GM11168 (cell line): ENCODE measurements around the gene NF1.

Experiments
- in situ Hi-C: fragments of 300-500 bp; cut with MboI; formaldehyde crosslinking; loops from one replicate; pipeline ENCODE4 v1.12.0; 2022; ENCODE audit warnings: low sequenced_read_pairs; ENCODE audit not compliant: unreplicated experiment

NF1 gene

GRCh38 chr17:31094600-31095235, at the start of gene NF1:
Gene NF1 (plus strand): TSS chr17:31094977. CDS start chr17:31095310, 333 bp downstream.
- in situ Hi-C loops, result no loop called here

- in situ Hi-C loops, result loop anchor here (10.0 kb wide), 2 partner anchors 978 to 1048 kb away; no protein-coding TSS in a partner anchor
These were observed 47.8 kb upstream of the NF1 start for GRCh38 chr17:31046856-31047425.

GRCh38 chr17:31048142-31048541, 46.6 kb upstream of the NF1 start:
- in situ Hi-C loops, result loop anchor here (10.0 kb wide), 2 partner anchors 977 to 1047 kb away; no protein-coding TSS in a partner anchor

GRCh38 chr17:31048780-31049179, 46.0 kb upstream of the NF1 start:
- in situ Hi-C loops, result loop anchor here (10.0 kb wide), 2 partner anchors 976 to 1046 kb away; no protein-coding TSS in a partner anchor

- in situ Hi-C loops, result no loop called here
These were observed 43.8 kb upstream of the NF1 start for GRCh38 chr17:31050948-31051347.

GRCh38 chr17:31051506-31051905, 43.3 kb upstream of the NF1 start:
- in situ Hi-C loops, result no loop called here

GRCh38 chr17:31052187-31052889, 42.4 kb upstream of the NF1 start:
- in situ Hi-C loops, result no loop called here

- in situ Hi-C loops, result no loop called here
These were observed 41.7 kb upstream of the NF1 start for GRCh38 chr17:31053071-31053470.

GRCh38 chr17:31054761-31055160, 40.0 kb upstream of the NF1 start:
- in situ Hi-C loops, result no loop called here

GRCh38 chr17:31058976-31059375, 35.8 kb upstream of the NF1 start:
- in situ Hi-C loops, result no loop called here

- in situ Hi-C loops, result no loop called here
These were observed 33.8 kb upstream of the NF1 start for GRCh38 chr17:31060791-31061550.

- in situ Hi-C loops, result no loop called here
These were observed 33.1 kb upstream of the NF1 start for GRCh38 chr17:31061678-31062077.

- in situ Hi-C loops, result no loop called here
These were observed 32.4 kb upstream of the NF1 start for GRCh38 chr17:31062346-31062745.

GRCh38 chr17:31064707-31065106, 30.1 kb upstream of the NF1 start:
- in situ Hi-C loops, result no loop called here

GRCh38 chr17:31067691-31068184, 27.0 kb upstream of the NF1 start:
- in situ Hi-C loops, result no loop called here

- in situ Hi-C loops, result no loop called here
These were observed 26.5 kb upstream of the NF1 start for GRCh38 chr17:31068291-31068690.

- in situ Hi-C loops, result no loop called here
These were observed 22.6 kb upstream of the NF1 start for GRCh38 chr17:31072186-31072585.

GRCh38 chr17:31073411-31073810, 21.4 kb upstream of the NF1 start:
- in situ Hi-C loops, result no loop called here

- in situ Hi-C loops, result no loop called here
These were observed 19.8 kb upstream of the NF1 start for GRCh38 chr17:31074772-31075555.

- in situ Hi-C loops, result no loop called here
These were observed 16.5 kb upstream of the NF1 start for GRCh38 chr17:31078290-31078689.
